SK-N-SH (cell line): ENCODE results near the gene RABGGTA.

Source experiments
- CTCF ChIP-seq: fragments of 200-600 bp; sonication (generic); IDR thresholded peaks from 2 replicates; pipeline ENCODE4 v1.6.1; 2017; ENCODE audit warnings: antibody characterized with exemption, mild to moderate bottlenecking, moderate library complexity
- EP300 ChIP-seq, 2 experiments: IDR thresholded peaks; 2 replicates each; pipeline versions ENCODE4 v1.4.0 to v1.6.1; 2012; ENCODE audit warnings: borderline replicate concordance in 1 of 2, low read depth in 1 of 2, low read length in 1 of 2
- FOXJ3 ChIP-seq: sonication (generic); formaldehyde crosslinking; IDR thresholded peaks from 2 replicates; pipeline ENCODE4 v1.5.1; 2020; ENCODE audit warnings: mild to moderate bottlenecking, missing genetic modification reagents
- RCOR1 ChIP-seq: fragments of 150-350 bp; IDR thresholded peaks from 2 replicates; pipeline ENCODE4 v1.6.1; 2017; ENCODE audit warnings: antibody characterized with exemption, low read length

- TF ChIP-seq CTCF (no peak), RCOR1 (no peak), FOXJ3 (CRISPR knock-in tag) (no peak), EP300 (IDR thresholded peaks at IDR 0.05; ENCODE audit: borderline replicate concordance in 1 of 2, low read depth in 1 of 2, low read length in 1 of 2) (no peak)
Measured at GRCh38 chr14:24232645-24233537, 38.5 kb downstream of the RABGGTA start, which contains the start of gene GMPR2.
